MM.1S (cell line): Measurements from ENCODE around the gene STAT6.

Source experiments
- DNase-seq: peaks from one replicate; pipeline ENCODE4 v3.0.0-alpha.2; 2015
- H2AFZ ChIP-seq: fragments of 300-600 bp; sonication (generic); 2 replicates; pipeline ENCODE4 v1.6.0; 2016; ENCODE audit warnings: antibody characterized with exemption, low read length
- H3F3A ChIP-seq: fragments of 300-600 bp; sonication (generic); 2 replicates; pipeline ENCODE4 v1.6.1; 2016; ENCODE audit warnings: mild to moderate bottlenecking, antibody characterized with exemption, low read length, moderate library complexity, mixed read lengths; ENCODE audit not compliant: insufficient read depth
- H3K27ac ChIP-seq: fragments of 300-600 bp; sonication (generic); 2 replicates; pipeline ENCODE4 v1.5.1; 2016; ENCODE audit warnings: mild to moderate bottlenecking, low read length
- H3K27me3 ChIP-seq: fragments of 300-600 bp; sonication (generic); replicated peaks from 2 replicates; pipeline ENCODE4 v1.6.0; 2016; ENCODE audit warnings: low read length; ENCODE audit not compliant: insufficient read depth
- H3K36me3 ChIP-seq: fragments of 300-600 bp; sonication (generic); replicated peaks from 2 replicates; pipeline ENCODE4 v1.6.1; 2016; ENCODE audit warnings: mild to moderate bottlenecking, low read length, mixed read lengths; ENCODE audit not compliant: insufficient read depth
- H3K4me1 ChIP-seq: fragments of 300-600 bp; sonication (generic); 2 replicates; pipeline ENCODE4 v1.6.1; 2016; ENCODE audit warnings: low read length, mixed read lengths
- H3K4me2 ChIP-seq: fragments of 300-600 bp; sonication (generic); 2 replicates; pipeline ENCODE4 v1.6.0; 2016; ENCODE audit warnings: low read depth, low read length
- H3K4me3 ChIP-seq: fragments of 300-600 bp; sonication (generic); 2 replicates; pipeline ENCODE4 v1.5.1; 2016; ENCODE audit warnings: low read length, mixed read lengths
- H3K79me2 ChIP-seq: fragments of 300-600 bp; sonication (generic); 2 replicates; pipeline ENCODE4 v1.6.1; 2016; ENCODE audit warnings: mixed run types, low read length, mixed read lengths
- H3K9ac ChIP-seq: fragments of 300-600 bp; sonication (generic); 2 replicates; pipeline ENCODE4 v1.6.1; 2016; ENCODE audit warnings: low read length, mixed read lengths
- H3K9me2 ChIP-seq: fragments of 300-600 bp; sonication (generic); replicated peaks from 2 replicates; pipeline ENCODE4 v1.6.1; 2016; ENCODE audit warnings: mild to moderate bottlenecking, low read length, mixed read lengths; ENCODE audit not compliant: insufficient read depth
- H3K9me3 ChIP-seq: fragments of 300-600 bp; sonication (generic); replicated peaks from 2 replicates; pipeline ENCODE4 v1.6.1; 2016; ENCODE audit warnings: mild to moderate bottlenecking, low read length, mixed read lengths; ENCODE audit not compliant: insufficient read depth
- H4K20me1 ChIP-seq: fragments of 300-600 bp; sonication (generic); 2 replicates; pipeline ENCODE4 v1.6.1; 2016; ENCODE audit warnings: mild to moderate bottlenecking, low read length, moderate library complexity, mixed read lengths; ENCODE audit not compliant: insufficient read depth
- CTCF ChIP-seq: fragments of 300-600 bp; sonication (generic); IDR thresholded peaks from 2 replicates; pipeline ENCODE4 v1.5.1; 2016; ENCODE audit warnings: antibody characterized with exemption, low read length, mixed read lengths
- EZH2 ChIP-seq: fragments of 300-600 bp; sonication (generic); optimal IDR thresholded peaks from 2 replicates; pipeline ENCODE3; 2017; ENCODE audit warnings: low read depth, mild to moderate bottlenecking, antibody characterized with exemption, low read length, mixed read lengths
- EZH2phosphoT487 ChIP-seq: fragments of 300-600 bp; sonication (generic); IDR thresholded peaks from 2 replicates; pipeline ENCODE4 v1.6.1; 2018; ENCODE audit warnings: antibody characterized with exemption, low read length

The STAT6 gene

GRCh38 chr12:57159311-57159710 is 48.1 kb upstream of the STAT6 start:
- Histone ChIP-seq H2AFZ (no peak overlapping the region), H3K4me1 (no peaks in the 10 kb centered on the region), H3K27ac (no peak overlapping the region), H3K9me2 (no peaks in the 10 kb centered on the region), H3K4me3 (no peak overlapping the region), H3K79me2 (no peaks in the 10 kb centered on the region), H3F3A (no peaks in the 10 kb centered on the region), H3K9ac (no peak overlapping the region), H3K36me3 (no peaks in the 10 kb centered on the region), H4K20me1 (no peaks in the 10 kb centered on the region), H3K4me2 (no peak overlapping the region), H3K27me3 (peaks cover 6% of the 10 kb centered on the region; the same call in 1 of the 2 replicates), H3K9me3 (no peaks in the 10 kb centered on the region)
- TF ChIP-seq EZH2 = no peak
- no peak for TF ChIP-seq CTCF
- TF ChIP-seq EZH2phosphoT487 = no peak
- DNase-seq = no peak

- no peaks in the 10 kb centered on the region for H3K79me2 ChIP-seq
- DNase-seq = no peak
- no peaks in the 10 kb centered on the region for H3K4me1 ChIP-seq
- H3K36me3 ChIP-seq = no peaks in the 10 kb centered on the region
- no peak overlapping the region for H3K4me2 ChIP-seq
- no peak for TF ChIP-seq CTCF
- no peak for TF ChIP-seq EZH2phosphoT487
- TF ChIP-seq EZH2 = no peak
- no peak overlapping the region for H3K9ac ChIP-seq
- H3F3A ChIP-seq = no peaks in the 10 kb centered on the region
- no peak overlapping the region for H2AFZ ChIP-seq
- H3K4me3 ChIP-seq = no peak overlapping the region
- no peak overlapping the region for H3K27ac ChIP-seq
- H3K9me3 ChIP-seq = no peaks in the 10 kb centered on the region
- H3K9me2 ChIP-seq = no peaks in the 10 kb centered on the region
- peaks cover 6% of the 10 kb centered on the region; the same call in 1 of the 2 replicates for H3K27me3 ChIP-seq
- H4K20me1 ChIP-seq = no peaks in the 10 kb centered on the region
Observed at GRCh38 chr12:57158665-57159064, 47.5 kb upstream of the STAT6 start.

- Histone ChIP-seq H3K4me1 (no peaks in the 10 kb centered on the region), H3K9me2 (no peaks in the 10 kb centered on the region), H3K27me3 (peaks cover 6% of the 10 kb centered on the region; the same call in 1 of the 2 replicates), H3K4me2 (no peak overlapping the region), H3K79me2 (no peaks in the 10 kb centered on the region), H3K9ac (no peak overlapping the region), H4K20me1 (no peaks in the 10 kb centered on the region), H3K36me3 (no peaks in the 10 kb centered on the region), H3K4me3 (no peak overlapping the region), H3F3A (no peaks in the 10 kb centered on the region), H3K27ac (no peak overlapping the region), H3K9me3 (no peaks in the 10 kb centered on the region), H2AFZ (no peak overlapping the region)
- no peak for DNase-seq
- TF ChIP-seq EZH2 (no peak), EZH2phosphoT487 (no peak), CTCF (no peak)
Observed at GRCh38 chr12:57158186-57158585, 47.0 kb upstream of the STAT6 start.
